ENCODE results near the gene EFNA5. TPM values are rescaled to one million over a fixed set of nuclear protein-coding genes. Genes with fewer than 3 reads are reported as not detected.

Gene EFNA5
- total and polyA plus RNA-seq, 10 of the 15 experiments (the other 5 are each of a cell fraction or from before 2014, with no cell fraction given), result 0.19 to 12.6 (median 3.9) TPM

GRCh38 chr5:107365320-107366109, 305.2 kb downstream of the EFNA5 start:
- peak overlapping the region; percentile 60 for H3K4me2 ChIP-seq (ENCODE audit: control insufficient read depth, insufficient read depth)
- DNase-seq (ENCODE audit: low read depth, low spot score) (peak; percentile 92), FAIRE-seq (peak; percentile 44), ATAC-seq (peak; percentile 81)
- peaks cover 21% of the 10 kb centered on the region for H3K4me1 ChIP-seq (ENCODE audit: control insufficient read depth, insufficient read depth, low read length)
- 0 out of 2 replicates have a peak overlapping the region, but pooled peaks have one; percentile 6 for H3K4me3 ChIP-seq
- ChIA-PET SMC1A (ENCODE audit: uncharacterized antibody, unreplicated experiment) (interaction anchor here (0.6 to 5.3 kb wide), 29 partner anchors 9 to 307 kb away, joined by 3 to 50 read pairs (median 4); no protein-coding TSS in a partner anchor), CTCF (interaction anchor here (0.7 to 3.8 kb wide), 14 partner anchors 10 to 260 kb away, joined by 3 to 24 read pairs (median 3); no protein-coding TSS in a partner anchor), POLR2A (interaction anchor here (1.0 to 2.4 kb wide), 4 partner anchors 22 to 206 kb away, joined by 3 to 12 read pairs (median 3); no protein-coding TSS in a partner anchor), RAD21 (ENCODE audit: unreplicated experiment) (interaction anchor here (0.8 to 7.0 kb wide), 18 partner anchors 13 to 261 kb away, joined by 3 to 42 read pairs (median 5); no protein-coding TSS in a partner anchor)
- intact Hi-C loops (cut with micrococcal nuclease; ENCODE audit: unreplicated experiment) (loop anchor here (1.0 to 2.0 kb wide), 4 partner anchors 23 to 307 kb away; no protein-coding TSS in a partner anchor), in situ Hi-C loops (cut with MboI) (no loop called here)
- H3K79me2 ChIP-seq (ENCODE audit: control insufficient read depth, insufficient read depth, low read length), result no peaks in the 10 kb centered on the region
- no peaks in the 10 kb centered on the region for H4K20me1 ChIP-seq (ENCODE audit: control insufficient read depth, insufficient read depth)
- no peak overlapping the region for H3K9ac ChIP-seq (ENCODE audit: control insufficient read depth, insufficient read depth, low read length)
- BruUV-seq (replicated peaks), result no TSS peak
- H3K9me3 ChIP-seq (replicated peaks; ENCODE audit: control insufficient read depth, insufficient read depth, low read length), result no peaks in the 10 kb centered on the region; the same call in 2 of the 3 replicates
- WGBS (ENCODE audit: insufficient coverage, insufficient replicate concordance, low lambda C conversion rate, missing lambda C conversion rate), result 29% methylated on average over 10 of the region's 10 CpGs
- peak overlapping the region; percentile 47 for H3K27ac ChIP-seq (ENCODE audit: control insufficient read depth, insufficient read depth)
- no peaks in the 10 kb centered on the region for H3K36me3 ChIP-seq (ENCODE audit: control insufficient read depth in 2 of 2, insufficient read depth in 2 of 2, low read length in 1 of 2)
- peak overlapping the region; percentile 83 for H2AFZ ChIP-seq (ENCODE audit: control insufficient read depth, low read depth, low read length)
- no peaks in the 10 kb centered on the region for H3K27me3 ChIP-seq (replicated peaks in 1 of 2; ENCODE audit: control insufficient read depth in 2 of 2, insufficient read depth in 2 of 2, low read length in 1 of 2)
- TF ChIP-seq MAX (IDR thresholded peaks at IDR 0.05; ENCODE audit: low read depth, low read length) (no peak), NFYB (IDR thresholded peaks at IDR 0.05; ENCODE audit: insufficient read depth, low read depth, low read length) (no peak), CEBPB (IDR thresholded peaks at IDR 0.05; ENCODE audit: borderline replicate concordance in 1 of 2, low read depth in 2 of 2, low read length in 2 of 2) (no peak), ASH2L (IDR thresholded peaks at IDR 0.05; ENCODE audit: borderline replicate concordance, low read depth) (no peak), ZBTB33 (IDR thresholded peaks at IDR 0.05) (no peak), TCF3 (IDR thresholded peaks at IDR 0.05; ENCODE audit: borderline replicate concordance, insufficient read depth, low read depth, low read length) (no peak), NFIC (IDR thresholded peaks at IDR 0.05; ENCODE audit: low read depth, low read length) (peak; percentile 50; the same call in 1 of the 2 replicates), NR2C2 (IDR thresholded peaks at IDR 0.05; ENCODE audit: borderline replicate concordance, control insufficient read depth, insufficient read length, low read depth) (no peak), POLR2A (IDR thresholded peaks at IDR 0.05; ENCODE audit: low read depth, low read length) (no peak), USF1 (IDR thresholded peaks at IDR 0.05; ENCODE audit: borderline replicate concordance, extremely low read length, insufficient read depth, low read depth, low read length) (no peak), FOXM1 (IDR thresholded peaks at IDR 0.05; ENCODE audit: low read depth, low read length) (no peak), HDAC2 (IDR thresholded peaks at IDR 0.05) (no peak), STAT3 (IDR thresholded peaks at IDR 0.05; ENCODE audit: low read depth, low read length) (no peak), STAT1 (conservative IDR thresholded peaks at IDR 0.05) (no peak), PBX3 (IDR thresholded peaks at IDR 0.05; ENCODE audit: insufficient replicate concordance, low read depth, low read length) (no peak), NKRF (conservative IDR thresholded peaks at IDR 0.05) (no peak)
